HL-60 (cell line): ENCODE results near the gene MACROD1.

Source experiments
- POLR2AphosphoS5 ChIP-seq: IDR thresholded peaks from 2 replicates; pipeline ENCODE4 v1.6.1; 2012; ENCODE audit warnings: low read depth
- TF ChIP-seq, protein P1 (sequence below): IDR thresholded peaks from one replicate; pipeline ENCODE4 v1.5.1; 2011; ENCODE audit warnings: low read length, control low read depth, inconsistent platforms; ENCODE audit not compliant: insufficient read depth
- TF ChIP-seq, protein P2 (sequence below): IDR thresholded peaks from 2 replicates; pipeline ENCODE4 v1.6.1; 2012; ENCODE audit warnings: low read depth; ENCODE audit not compliant: insufficient replicate concordance

DNA sequence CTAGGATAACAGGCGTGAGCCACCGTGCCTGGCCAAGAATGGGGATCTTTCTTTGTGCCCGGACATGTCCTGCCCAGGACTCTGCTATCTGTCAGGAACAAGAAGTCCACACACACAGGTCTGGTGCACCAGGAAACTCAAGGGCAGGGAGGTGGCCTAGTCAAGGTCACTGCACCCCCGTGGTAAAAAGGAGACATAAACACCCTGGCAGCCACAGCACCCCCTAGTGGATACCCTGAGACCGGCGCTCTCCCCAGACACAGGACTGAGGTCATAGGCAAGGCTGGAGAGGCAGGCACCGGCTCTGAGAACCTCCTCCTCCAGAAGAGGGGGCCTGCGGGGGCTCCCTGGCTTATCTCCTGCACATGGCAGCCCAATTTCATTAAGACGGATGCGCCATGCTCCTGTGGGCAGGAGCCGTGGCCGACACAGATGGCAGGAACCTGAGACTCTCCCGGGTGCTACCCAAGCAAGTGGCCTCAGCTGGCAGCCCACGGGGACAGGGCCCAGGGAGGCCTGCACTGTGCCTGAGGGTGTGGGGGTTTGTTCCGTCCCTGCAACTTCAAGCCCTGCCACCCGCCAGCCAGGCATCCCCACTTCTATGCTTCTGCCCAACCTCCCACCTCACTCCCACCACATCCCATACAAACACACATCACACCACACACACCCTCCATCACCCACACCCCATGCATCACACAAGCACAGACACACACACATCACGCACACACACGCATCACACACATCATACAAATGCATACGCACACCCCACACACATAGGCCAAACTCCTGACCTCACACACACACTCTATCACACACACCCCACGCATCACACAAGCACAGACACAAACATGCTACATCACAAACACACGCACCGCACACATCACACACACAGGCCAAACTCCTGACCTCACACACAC lies 19.6 kb downstream of the MACROD1 start:
- TF ChIP-seq POLR2AphosphoS5, result no peak
- TF ChIP-seq, protein P1, sequence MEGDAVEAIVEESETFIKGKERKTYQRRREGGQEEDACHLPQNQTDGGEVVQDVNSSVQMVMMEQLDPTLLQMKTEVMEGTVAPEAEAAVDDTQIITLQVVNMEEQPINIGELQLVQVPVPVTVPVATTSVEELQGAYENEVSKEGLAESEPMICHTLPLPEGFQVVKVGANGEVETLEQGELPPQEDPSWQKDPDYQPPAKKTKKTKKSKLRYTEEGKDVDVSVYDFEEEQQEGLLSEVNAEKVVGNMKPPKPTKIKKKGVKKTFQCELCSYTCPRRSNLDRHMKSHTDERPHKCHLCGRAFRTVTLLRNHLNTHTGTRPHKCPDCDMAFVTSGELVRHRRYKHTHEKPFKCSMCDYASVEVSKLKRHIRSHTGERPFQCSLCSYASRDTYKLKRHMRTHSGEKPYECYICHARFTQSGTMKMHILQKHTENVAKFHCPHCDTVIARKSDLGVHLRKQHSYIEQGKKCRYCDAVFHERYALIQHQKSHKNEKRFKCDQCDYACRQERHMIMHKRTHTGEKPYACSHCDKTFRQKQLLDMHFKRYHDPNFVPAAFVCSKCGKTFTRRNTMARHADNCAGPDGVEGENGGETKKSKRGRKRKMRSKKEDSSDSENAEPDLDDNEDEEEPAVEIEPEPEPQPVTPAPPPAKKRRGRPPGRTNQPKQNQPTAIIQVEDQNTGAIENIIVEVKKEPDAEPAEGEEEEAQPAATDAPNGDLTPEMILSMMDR, result peak; percentile 91
- TF ChIP-seq, protein P2, sequence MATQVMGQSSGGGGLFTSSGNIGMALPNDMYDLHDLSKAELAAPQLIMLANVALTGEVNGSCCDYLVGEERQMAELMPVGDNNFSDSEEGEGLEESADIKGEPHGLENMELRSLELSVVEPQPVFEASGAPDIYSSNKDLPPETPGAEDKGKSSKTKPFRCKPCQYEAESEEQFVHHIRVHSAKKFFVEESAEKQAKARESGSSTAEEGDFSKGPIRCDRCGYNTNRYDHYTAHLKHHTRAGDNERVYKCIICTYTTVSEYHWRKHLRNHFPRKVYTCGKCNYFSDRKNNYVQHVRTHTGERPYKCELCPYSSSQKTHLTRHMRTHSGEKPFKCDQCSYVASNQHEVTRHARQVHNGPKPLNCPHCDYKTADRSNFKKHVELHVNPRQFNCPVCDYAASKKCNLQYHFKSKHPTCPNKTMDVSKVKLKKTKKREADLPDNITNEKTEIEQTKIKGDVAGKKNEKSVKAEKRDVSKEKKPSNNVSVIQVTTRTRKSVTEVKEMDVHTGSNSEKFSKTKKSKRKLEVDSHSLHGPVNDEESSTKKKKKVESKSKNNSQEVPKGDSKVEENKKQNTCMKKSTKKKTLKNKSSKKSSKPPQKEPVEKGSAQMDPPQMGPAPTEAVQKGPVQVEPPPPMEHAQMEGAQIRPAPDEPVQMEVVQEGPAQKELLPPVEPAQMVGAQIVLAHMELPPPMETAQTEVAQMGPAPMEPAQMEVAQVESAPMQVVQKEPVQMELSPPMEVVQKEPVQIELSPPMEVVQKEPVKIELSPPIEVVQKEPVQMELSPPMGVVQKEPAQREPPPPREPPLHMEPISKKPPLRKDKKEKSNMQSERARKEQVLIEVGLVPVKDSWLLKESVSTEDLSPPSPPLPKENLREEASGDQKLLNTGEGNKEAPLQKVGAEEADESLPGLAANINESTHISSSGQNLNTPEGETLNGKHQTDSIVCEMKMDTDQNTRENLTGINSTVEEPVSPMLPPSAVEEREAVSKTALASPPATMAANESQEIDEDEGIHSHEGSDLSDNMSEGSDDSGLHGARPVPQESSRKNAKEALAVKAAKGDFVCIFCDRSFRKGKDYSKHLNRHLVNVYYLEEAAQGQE, result no peak
